Measurements from ENCODE around the gene BTK.

BTK gene

DNA sequence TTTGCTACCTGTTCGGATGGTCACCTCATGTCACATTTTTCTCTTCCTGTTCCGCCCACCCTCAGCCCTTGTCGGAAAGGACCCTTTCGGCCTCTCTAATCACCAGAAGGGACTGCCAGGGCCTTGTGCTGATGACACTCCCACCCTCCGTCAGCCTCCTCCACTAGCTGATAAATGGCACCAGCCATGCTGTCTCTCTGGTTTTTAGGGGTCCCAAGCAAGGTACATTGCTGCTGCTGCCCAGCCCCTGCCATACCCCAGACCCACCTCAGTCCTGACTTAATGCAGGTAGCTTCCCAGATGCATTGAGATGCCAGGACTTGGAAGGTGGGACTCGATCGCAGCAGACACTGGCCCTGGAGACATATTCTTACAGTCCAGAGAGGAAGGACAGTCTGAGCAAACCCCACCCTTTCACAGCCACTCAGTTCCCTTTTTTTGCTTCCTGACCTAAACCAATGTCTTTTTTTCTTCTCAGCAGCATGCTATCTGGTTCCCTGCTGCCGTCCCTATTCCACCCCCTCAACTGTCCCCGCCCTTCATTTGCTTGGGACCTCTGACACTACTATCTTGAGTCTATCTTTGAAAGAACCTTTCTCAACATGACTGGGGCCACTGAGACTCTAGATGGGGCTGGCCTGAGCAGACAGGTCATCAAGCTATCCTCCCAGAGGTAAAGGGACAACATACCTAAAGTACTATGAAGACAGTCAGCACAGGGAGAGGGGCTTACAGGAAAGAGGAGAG is at the start of gene BTK:
TSS of gene BTK (minus strand) at position 397 of the 747 bp plus-strand sequence. CDS start 10,907 bp downstream, outside the sequence.
- DNase-seq: peak; percentile 59

GRCh38 chrX:101430457-101431078 is 44.6 kb upstream of the BTK start:
- no peak for DNase-seq

DNA sequence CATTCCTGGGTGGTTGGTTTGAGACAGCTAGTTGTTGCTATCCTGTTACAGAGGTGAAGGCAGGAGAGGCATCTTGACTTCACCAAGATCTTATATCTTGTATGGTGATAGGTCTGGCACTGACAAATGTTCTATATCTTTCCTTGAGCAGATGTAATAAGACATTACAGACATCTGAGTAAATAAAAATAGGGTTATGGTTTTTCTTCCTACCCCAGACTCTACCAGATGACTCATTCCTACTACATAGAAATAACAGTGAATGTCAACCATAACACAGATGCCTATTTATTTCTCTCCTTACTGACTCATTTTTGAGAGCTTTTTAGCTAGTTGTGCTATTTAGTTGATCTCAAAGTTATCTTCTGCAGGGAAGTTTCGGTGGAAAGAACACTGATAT is 43.9 kb upstream of the BTK start:
- DNase-seq: no peak

DNA sequence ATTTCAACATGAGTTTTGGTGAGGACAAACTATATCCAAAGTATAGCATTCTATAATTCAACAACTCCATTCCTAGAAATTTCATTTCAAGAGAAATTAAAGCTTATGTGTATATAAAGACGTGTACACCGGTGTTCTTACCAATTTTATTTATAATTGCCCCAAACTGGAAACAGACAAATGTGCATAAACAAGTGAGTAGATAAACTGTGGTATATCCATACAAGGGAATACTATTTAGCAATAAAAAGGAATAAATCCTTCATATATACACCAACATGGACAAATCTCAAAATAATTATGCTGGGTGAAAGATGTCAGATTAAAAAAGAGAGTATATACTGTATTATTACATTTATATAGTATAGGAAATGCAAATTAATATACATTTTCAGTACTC is 42.0 kb upstream of the BTK start:
- no peak for DNase-seq

DNA sequence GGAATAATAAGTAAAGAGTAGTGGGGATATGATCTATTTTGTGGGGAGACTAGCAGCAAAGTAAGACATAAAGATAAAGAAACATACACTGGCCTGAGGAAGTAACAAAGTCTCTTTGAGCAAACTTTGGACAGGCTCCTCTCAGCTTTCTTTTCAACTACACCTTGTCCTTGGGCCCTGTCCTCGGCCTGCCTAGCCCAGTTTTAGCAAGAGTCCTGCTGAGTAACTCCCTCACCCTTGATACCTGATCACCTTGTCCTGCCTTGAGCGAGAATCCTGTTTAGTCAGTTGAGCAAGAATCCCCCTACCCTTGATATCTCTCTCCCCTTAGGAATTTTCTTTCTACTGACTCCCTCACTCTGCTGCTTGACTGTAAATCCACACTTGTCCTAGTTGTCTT is 33.5 kb upstream of the BTK start:
- no peak for DNase-seq

DNA sequence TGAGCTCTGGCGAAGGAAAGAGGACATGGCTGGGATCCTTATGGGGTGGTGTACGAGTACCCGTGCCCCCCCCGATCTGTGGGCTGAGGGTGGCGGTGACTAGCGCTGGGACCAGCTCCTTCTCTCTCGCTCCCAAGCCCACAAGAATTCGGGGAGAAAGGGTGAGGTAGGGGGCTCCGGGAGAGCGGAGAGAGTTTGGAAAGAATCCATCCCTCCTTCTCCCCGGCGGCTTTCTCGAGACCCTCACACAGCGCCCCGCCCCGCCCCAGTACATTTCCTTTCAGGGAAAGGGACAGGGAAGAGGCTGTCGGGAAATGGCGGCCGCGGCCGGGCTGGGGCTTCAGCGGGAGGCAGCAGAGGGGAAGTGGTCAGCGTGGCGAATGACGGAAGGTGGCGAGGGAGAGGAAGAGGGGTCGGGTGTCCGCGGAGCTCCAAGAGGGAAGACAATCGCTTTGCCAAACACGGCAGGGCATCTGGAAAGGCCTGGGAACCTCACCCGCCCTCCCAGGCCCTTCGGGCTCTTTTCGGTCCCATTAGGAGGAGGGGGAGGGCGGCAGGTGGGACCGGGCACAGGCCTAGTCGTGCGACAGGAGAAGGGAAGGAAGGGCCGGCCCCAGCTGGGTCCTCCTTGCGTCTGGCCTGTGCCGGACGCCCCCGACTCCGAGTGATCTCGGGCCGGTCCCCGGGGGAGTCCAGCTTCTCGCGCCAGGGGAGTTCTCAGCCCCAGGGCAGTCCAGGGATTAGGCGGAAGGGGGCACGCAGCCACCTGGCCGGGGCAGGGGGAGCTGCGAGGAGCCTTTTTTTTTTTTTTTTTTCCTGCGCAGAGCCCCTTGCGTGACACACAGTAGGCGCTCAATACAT is 32.2 kb upstream of the BTK start:
- DNase-seq: peak; percentile 45

DNA sequence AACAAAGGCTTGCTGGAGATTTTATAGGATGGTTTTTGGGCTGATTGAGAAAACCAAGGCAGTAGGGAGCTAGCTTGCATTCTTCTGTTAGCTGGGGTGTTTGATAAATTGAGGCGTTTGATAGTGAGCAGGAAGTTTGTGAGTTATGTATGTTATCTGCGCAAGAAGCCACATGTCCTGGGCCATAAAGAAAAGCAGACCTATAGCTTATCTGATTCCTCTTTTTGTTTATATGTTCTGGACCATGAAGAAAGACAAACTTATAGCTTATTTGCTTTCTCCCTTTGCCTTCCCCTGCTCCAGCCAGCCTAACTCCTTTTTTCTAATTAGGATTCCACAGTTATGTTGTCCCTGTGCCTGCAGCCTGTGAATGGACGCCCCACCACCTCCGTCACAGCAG is 31.2 kb upstream of the BTK start:
- no peak for DNase-seq

DNA sequence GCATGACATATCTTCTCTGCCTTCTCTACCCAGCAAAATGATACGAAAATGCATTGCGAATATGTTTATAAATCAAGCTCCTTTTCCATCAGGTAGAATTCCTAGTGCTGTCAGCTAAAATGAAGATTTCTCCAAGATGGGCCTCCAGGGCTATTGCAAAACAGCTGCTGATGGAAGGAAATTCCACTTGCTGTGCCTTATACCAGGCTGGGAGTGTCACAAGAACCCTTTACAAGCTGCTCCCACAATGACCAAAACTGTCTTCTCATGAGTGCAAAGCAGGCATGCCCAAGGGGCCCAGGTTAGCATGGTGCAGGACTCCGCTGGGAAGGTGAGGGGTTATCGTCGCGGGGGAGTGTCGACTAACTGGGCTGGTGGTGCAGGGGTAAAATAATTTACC is 30.7 kb upstream of the BTK start:
- no peak for DNase-seq

GRCh38 chrX:101415180-101416145 is 29.5 kb upstream of the BTK start:
- peak; percentile 33 for DNase-seq

DNA sequence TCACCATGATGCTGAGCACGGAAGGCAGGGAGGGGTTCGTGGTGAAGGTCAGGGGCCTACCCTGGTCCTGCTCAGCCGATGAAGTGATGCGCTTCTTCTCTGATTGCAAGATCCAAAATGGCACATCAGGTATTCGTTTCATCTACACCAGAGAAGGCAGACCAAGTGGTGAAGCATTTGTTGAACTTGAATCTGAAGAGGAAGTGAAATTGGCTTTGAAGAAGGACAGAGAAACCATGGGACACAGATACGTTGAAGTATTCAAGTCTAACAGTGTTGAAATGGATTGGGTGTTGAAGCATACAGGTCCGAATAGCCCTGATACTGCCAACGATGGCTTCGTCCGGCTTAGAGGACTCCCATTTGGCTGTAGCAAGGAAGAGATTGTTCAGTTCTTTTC is 26.0 kb upstream of the BTK start:
- DNase-seq: no peak

DNA sequence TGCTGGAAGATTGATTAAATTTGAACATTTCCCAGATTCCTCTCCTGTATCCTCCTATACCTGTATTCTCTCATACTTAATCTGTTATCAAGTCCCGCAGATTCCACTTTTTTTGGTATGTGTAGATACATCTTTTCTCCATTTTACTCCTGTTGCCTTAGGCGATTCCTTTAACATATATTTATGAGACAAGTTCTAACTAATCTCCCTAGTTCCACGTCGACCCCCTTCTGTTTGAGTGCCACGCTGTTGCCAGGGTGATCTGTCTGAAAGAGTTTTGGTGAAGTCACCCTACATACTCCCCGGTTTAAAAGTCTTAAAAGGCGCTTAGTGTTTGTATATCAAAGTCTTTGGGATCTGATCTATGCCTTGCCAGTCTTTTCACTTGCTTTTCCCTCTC is 24.5 kb upstream of the BTK start:
- DNase-seq: no peak

GRCh38 chrX:101409043-101409442 is 23.1 kb upstream of the BTK start:
- no peak for DNase-seq

DNA sequence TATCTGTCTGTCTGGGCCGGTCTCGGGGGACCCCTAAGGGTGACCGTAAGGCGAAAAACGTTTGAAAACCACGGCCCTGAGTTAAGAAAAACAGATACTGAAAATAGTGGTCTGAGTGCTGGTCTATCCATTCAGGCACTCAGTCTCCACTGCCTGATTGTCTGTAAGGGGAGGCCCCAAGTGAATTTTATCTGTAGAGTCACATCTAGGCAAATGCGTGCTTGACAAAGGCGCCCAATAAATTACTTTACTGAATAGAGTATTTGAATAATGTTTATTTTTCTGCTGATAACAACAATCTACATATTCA is 22.5 kb upstream of the BTK start:
- no peak for DNase-seq

DNA sequence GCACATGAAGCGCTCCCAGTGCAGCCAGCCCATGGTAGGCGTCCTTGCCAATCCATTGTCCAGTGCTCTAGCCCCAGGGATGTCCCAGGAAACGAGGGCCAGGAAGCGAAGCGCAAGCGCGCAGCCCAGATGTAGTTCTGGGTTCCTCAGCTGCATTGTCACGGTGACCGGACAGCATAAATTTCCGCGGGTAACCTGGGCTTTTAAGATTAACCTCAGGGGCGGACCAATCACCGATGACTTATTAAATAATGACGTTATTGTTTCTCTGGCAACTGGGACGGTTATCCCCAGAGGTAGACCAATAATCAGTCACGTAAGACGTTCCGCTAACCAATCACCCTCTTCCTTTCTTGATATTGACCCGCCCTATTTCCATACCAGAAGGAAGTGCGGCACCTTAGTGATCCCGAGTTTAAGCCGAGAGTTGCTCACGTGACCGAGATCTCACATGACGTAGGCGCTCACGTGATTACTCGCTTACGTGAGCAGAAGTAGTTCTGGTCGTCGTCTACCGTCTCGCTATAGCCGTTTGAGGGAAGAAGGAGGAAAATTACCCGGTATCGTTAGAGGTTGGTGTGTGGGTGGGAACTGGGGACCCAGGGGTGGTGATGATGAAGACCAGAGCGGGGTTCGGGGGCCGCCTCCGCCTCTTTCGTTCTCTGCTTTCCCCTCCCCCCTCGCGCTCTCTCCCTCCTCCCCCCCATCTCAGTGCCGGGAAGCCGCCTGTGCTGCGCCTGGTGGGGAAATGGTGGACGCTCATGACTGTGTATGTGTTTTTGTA is 21.9 kb upstream of the BTK start, which contains the start of the genes GLA and HNRNPH2:
TSS of gene GLA (minus strand) at position 178 of the 784 bp plus-strand sequence. CDS start at position 156, 22 bp downstream.
TSS of gene HNRNPH2 (plus strand) at position 475 of the 784 bp plus-strand sequence. CDS start 3,767 bp downstream, outside the sequence.
- DNase-seq: peak; percentile 89

- no peak for DNase-seq
Measured at GRCh38 chrX:101407167-101407747, 21.3 kb upstream of the BTK start.

DNA sequence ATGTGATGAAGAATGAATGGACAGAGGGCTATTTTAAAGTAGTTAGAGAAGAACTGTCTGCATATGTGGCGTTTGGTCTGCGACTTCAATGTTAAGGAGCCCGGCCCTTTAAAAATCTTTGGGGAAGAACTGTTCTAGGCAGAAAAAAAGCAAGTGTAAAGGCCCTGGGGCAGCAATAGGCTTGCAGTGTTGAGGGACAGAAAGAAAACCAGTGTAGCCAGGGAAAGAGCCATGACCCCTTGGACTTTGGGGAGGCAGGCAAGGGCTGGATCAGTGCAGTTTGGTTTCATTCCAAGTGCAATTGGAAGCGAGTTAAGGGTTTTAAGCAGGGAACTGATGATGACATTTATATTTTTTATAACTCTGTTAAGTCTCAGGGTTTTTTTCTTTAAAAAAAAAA is 13.8 kb upstream of the BTK start:
- no peak for DNase-seq

GRCh38 chrX:101398694-101399093 is 12.7 kb upstream of the BTK start:
- DNase-seq: no peak

DNA sequence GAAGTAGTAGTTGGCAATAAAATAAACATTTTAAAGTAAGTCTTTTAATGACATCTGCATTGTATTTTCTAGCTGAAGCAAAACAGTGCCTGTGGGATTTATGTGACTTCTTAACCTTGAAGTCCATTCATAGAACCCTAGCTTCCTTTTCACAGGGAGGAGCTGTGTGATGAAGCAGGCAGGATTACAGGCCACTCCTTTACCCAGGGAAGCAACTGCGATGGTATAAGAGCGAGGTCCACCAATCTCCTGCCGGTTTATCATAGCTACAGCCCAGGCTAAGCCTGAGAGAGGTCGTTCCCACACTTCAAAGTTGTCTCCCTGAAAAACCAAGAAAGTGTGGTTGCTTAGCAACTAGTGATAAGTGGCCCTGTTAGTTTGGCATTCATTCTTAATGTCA is 11.8 kb upstream of the BTK start:
- no peak for DNase-seq

DNA sequence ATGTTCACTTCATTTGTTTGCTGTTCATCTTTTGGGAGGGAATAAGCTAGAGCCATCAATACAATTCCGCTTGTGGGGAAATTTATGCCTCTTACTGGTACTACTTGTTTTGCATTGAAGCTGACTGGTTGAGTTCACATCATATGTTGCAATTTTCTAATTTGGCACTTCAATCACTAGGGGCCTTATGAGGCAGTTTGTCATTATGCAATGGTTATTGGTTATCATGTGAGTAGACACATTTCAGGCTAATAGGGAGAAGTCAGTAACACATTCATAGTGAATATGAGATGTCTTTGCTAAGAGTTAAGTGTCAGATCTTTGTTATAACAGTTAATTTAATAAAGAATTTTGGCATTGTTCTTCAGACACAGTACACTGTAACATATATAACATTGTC is 9.8 kb upstream of the BTK start:
- no peak for DNase-seq

DNA sequence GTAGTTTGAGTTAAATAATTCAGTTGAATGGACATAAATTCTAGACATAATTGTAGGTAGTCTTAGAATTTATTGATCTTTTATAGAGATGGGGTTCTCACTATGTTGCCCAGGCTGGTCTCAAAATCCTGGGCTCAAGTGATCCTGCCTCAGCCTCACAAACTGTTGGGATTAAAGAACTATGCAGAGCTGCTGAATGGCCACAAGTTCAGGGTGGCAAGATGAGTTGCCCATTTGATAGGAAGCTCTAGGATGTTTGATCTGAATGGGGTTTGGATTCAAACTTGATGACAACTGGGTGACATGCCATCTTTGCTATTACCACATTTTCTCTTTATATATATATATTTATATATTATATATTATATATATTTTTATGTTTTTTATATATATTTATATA is 8.4 kb upstream of the BTK start:
- no peak for DNase-seq

All from GDM1 (cell line).